HEK293T (cell line): ENCODE results near the gene MORN3.
"Not testable (repeated sequence)": the region's sequence is repeated elsewhere in the genome, so short reads cannot be mapped to it uniquely, and the experiment has no call there.

ENCODE experiments used
- ARNT ChIP-seq: fragments of 450-650 bp; IDR thresholded peaks from 2 replicates; pipeline ENCODE4 v1.6.1; 2017; ENCODE audit warnings: mild to moderate bottlenecking
- BHLHE40 ChIP-seq: fragments of 450-650 bp; IDR thresholded peaks from 2 replicates; pipeline ENCODE4 v1.6.1; 2016; ENCODE audit warnings: mild to moderate bottlenecking, moderate library complexity, borderline replicate concordance
- ELF4 ChIP-seq: fragments of 450-650 bp; IDR thresholded peaks from 2 replicates; pipeline ENCODE4 v1.6.1; 2017; ENCODE audit warnings: antibody characterized with exemption
- FOXA1 ChIP-seq: fragments of 450-650 bp; IDR thresholded peaks from 2 replicates; pipeline ENCODE4 v1.6.1; 2016; ENCODE audit warnings: mild to moderate bottlenecking
- FOXK2 ChIP-seq: fragments of 450-650 bp; IDR thresholded peaks from 2 replicates; pipeline ENCODE4 v1.6.1; 2016; ENCODE audit warnings: mild to moderate bottlenecking
- FOXM1 ChIP-seq: fragments of 450-650 bp; IDR thresholded peaks from 2 replicates; pipeline ENCODE4 v1.6.1; 2017; ENCODE audit warnings: mild to moderate bottlenecking, borderline replicate concordance
- L3MBTL2 ChIP-seq: fragments of 450-650 bp; conservative IDR thresholded peaks from 2 replicates; pipeline ENCODE4 v1.6.1; 2016; ENCODE audit warnings: mild to moderate bottlenecking
- LEF1 ChIP-seq: fragments of 450-650 bp; IDR thresholded peaks from 2 replicates; pipeline ENCODE4 v1.6.1; 2017; ENCODE audit warnings: mild to moderate bottlenecking, borderline replicate concordance
- NFRKB ChIP-seq: fragments of 450-650 bp; IDR thresholded peaks from 2 replicates; pipeline ENCODE4 v1.6.1; 2016; ENCODE audit warnings: mild to moderate bottlenecking, moderate library complexity
- PKNOX1 ChIP-seq: fragments of 450-650 bp; IDR thresholded peaks from 2 replicates; pipeline ENCODE4 v1.6.1; 2016
- SP1 ChIP-seq: fragments of 450-650 bp; IDR thresholded peaks from 2 replicates; pipeline ENCODE4 v1.6.1; 2017
- SUZ12 ChIP-seq: fragments of 450-650 bp; IDR thresholded peaks from 2 replicates; pipeline ENCODE4 v1.6.1; 2016; ENCODE audit warnings: mild to moderate bottlenecking
- TARDBP ChIP-seq: fragments of 450-650 bp; IDR thresholded peaks from 2 replicates; pipeline ENCODE4 v1.6.1; 2016

GRCh38 chr12:121666829-121667228 is 2.6 kb downstream of the MORN3 start:
- TF ChIP-seq BHLHE40, FOXM1, FOXA1, SUZ12, FOXK2, SP1, ELF4, PKNOX1, ARNT, TARDBP, NFRKB, L3MBTL2, LEF1: not testable (repeated sequence)
